GM12878 (cell line): ENCODE results near the gene GAS6. TPM values are rescaled to one million over a fixed set of nuclear protein-coding genes. Genes with fewer than 3 reads are reported as not detected.

ENCODE experiments used
- ASH2L ChIP-seq: fragments of 300-600, 200-600 bp; sonication (generic); IDR thresholded peaks from 2 replicates; pipeline ENCODE4 v1.6.1; 2017; ENCODE audit warnings: low read depth, mild to moderate bottlenecking, borderline replicate concordance
- BCLAF1 ChIP-seq: fragments of 450-650 bp; IDR thresholded peaks from 2 replicates; pipeline ENCODE4 v1.6.1; 2017; ENCODE audit warnings: antibody characterized with exemption, mild to moderate bottlenecking, moderate library complexity
- BHLHE40 ChIP-seq, 2 experiments: fragments of 450-650 bp in 1 of 2; IDR thresholded peaks; 2 replicates each; pipeline ENCODE4 v1.6.1; 2011 to 2017; ENCODE audit warnings: low read depth in 2 of 2, borderline replicate concordance in 1 of 2, improper control_type of control experiment in 1 of 2, low read length in 1 of 2, mild to moderate bottlenecking in 1 of 2
- CREM ChIP-seq: IDR thresholded peaks from 2 replicates; pipeline ENCODE4 v1.6.1; 2014; ENCODE audit warnings: antibody characterized with exemption, low read depth
- EGR1 ChIP-seq, 2 experiments: IDR thresholded peaks; 1 replicate in 1 of 2; 2 replicates in 1 of 2; pipeline ENCODE4 v1.6.1; 2011 to 2012; ENCODE audit warnings: low read depth in 2 of 2, low read length in 2 of 2, borderline replicate concordance in 1 of 2, mild to moderate bottlenecking in 1 of 2, moderate library complexity in 1 of 2
- ETV6 ChIP-seq, 2 experiments: fragments of 450-650 bp in 1 of 2; IDR thresholded peaks in 1 of 2; conservative IDR thresholded peaks in 1 of 2; 2 replicates each; pipeline ENCODE4 v1.6.1; 2014; ENCODE audit warnings: antibody characterized with exemption in 1 of 2, borderline replicate concordance in 1 of 2, low read depth in 1 of 2, mild to moderate bottlenecking in 1 of 2, moderate library complexity in 1 of 2
- RAD51 ChIP-seq: fragments of 450-650 bp; IDR thresholded peaks from 2 replicates; pipeline ENCODE4 v1.6.1; 2016; ENCODE audit warnings: moderate library complexity, mild to moderate bottlenecking, inconsistent platforms
- STAT3 ChIP-seq: IDR thresholded peaks from 2 replicates; pipeline ENCODE4 v1.6.1; 2011; ENCODE audit warnings: low read depth, low read length, improper control_type of control experiment
- ZNF274 ChIP-seq: IDR thresholded peaks from one replicate; pipeline ENCODE4 v1.8.0; 2011; ENCODE audit not compliant: insufficient read length, insufficient read depth
- polyA plus RNA-seq, 11 experiments: library from polyadenylated mRNA; depleted of rRNA in 4 of 11; unstranded in 6 of 11; stranded (reverse) in 5 of 11; fragments of >200 nt; fragmentation: Nextera tagmentation in 4 of 11; fragmentation: Illumina TruSeq in 1 of 11; extraction: Ambion mirVana in 4 of 11; extraction: Trizol in 1 of 11; gene quantifications; 1 replicate in 1 of 11; 2 replicates in 10 of 11; pipeline versions ENCODE4 v1.2.1 to v1.2.3, GENCODE V29; 2011 to 2016; ENCODE audit warnings: inconsistent platforms in 2 of 11, missing spikeins in 2 of 11, low read depth in 1 of 11
- total RNA-seq, 4 experiments: library from RNA; depleted of rRNA in 3 of 4; stranded (reverse); fragments of >200 nt in 3 of 4; fragmentation: Illumina TruSeq in 1 of 4; extraction: Trizol in 1 of 4; gene quantifications; 2 replicates each; pipeline versions ENCODE4 v1.2.1 to v1.2.3, GENCODE V29; 2013 to 2021
- TF ChIP-seq, protein P1 (sequence below): IDR thresholded peaks from 2 replicates; pipeline ENCODE4 v1.6.1; 2012; ENCODE audit warnings: low read depth, low read length, improper control_type of control experiment

Gene GAS6
- total and polyA plus RNA-seq, 10 of the 15 experiments (the other 5 are each of a cell fraction or from before 2014, with no cell fraction given) = 0.03 to 0.59 (median 0.10) TPM; not detected in 2

DNA sequence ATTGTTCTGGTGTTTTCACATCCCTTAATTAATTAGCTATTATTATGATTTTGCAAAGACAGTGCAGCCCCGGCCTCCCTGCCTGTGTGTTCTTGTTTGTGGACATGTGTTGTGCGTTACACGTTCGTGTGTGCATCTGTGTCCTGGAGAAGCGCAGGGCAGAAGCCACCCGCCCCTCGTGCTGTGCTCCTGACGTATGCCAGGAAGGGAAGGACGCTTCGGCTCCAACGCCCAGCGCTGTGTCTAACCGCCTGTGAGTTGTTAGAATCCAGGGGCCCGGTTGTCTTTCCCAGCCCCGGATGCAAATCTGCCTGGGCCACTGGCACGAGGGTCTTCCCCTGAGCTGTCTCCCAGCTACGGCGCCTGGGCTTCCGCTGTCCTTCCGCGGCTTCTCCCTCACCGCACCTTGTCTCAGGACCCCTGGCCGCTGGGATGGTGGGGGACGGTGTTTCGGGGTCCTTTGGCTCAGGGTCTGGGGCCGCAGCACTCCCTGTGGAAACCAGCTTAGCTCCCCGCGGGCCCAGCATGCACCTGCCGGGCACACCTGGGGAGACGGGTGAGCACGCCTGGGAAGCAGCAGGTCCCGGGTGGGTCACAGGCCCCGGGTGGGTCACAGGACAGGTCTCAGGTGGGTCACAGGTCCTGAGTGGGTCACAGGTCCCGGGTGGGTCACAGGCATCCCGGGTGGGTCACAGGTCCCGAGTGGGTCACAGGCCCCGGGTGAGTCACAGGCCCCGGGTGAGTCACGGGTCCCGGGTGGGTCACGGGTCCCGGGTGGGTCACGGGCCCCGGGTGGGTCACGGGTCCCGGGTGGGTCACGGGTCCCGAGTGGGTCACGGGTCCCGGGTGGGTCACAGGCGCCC lies 51.5 kb downstream of the GAS6 start (continued):
- TF ChIP-seq ZNF274 (no peak), RAD51 (no peak), BCLAF1 (no peak), ETV6 (conservative IDR thresholded peaks at IDR 0.05 in 1 of 2, IDR thresholded peaks at IDR 0.05 in 1 of 2; ENCODE audit: borderline replicate concordance in 1 of 2, low read depth in 1 of 2) (no peak), EGR1 (IDR thresholded peaks at IDR 0.05; ENCODE audit: borderline replicate concordance in 1 of 2, low read depth in 2 of 2, low read length in 2 of 2) (no peak), STAT3 (no peak), ASH2L (no peak), CREM (no peak), BHLHE40 (IDR thresholded peaks at IDR 0.05; ENCODE audit: borderline replicate concordance in 1 of 2, low read depth in 2 of 2, low read length in 1 of 2) (no peak)
- TF ChIP-seq, protein P1, sequence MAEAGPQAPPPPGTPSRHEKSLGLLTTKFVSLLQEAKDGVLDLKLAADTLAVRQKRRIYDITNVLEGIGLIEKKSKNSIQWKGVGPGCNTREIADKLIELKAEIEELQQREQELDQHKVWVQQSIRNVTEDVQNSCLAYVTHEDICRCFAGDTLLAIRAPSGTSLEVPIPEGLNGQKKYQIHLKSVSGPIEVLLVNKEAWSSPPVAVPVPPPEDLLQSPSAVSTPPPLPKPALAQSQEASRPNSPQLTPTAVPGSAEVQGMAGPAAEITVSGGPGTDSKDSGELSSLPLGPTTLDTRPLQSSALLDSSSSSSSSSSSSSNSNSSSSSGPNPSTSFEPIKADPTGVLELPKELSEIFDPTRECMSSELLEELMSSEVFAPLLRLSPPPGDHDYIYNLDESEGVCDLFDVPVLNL = no peak
